HG03108 (cell line): Measurements from ENCODE around the gene WHRN.

Experiments
- ATAC-seq: cut with Tn5 transposase; IDR thresholded peaks from one replicate; pipeline ENCODE4 v1.9.1; 2021; ENCODE audit warnings: moderate library complexity; ENCODE audit not compliant: unreplicated experiment

The WHRN gene

DNA sequence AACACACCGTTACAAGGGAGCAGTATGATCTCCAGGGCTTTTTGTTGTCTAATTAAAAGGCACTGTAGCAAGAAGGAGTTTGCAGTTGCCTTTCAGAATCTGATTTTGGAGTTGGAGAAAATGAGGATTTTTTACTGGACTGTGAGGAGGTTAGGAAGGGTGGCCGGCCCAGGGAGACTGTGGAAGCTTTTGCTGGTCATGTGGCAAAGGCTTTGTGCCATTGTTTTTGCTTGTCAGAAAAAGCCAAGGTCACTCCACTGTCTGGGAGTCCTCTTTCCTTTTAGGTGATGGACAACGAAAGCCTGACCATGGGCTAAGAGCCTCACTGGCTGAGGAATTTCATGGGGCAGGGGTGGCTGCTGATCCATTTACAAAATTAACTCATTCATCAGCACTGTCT, 10.3 kb upstream of the WHRN start:
- no peak for ATAC-seq

DNA sequence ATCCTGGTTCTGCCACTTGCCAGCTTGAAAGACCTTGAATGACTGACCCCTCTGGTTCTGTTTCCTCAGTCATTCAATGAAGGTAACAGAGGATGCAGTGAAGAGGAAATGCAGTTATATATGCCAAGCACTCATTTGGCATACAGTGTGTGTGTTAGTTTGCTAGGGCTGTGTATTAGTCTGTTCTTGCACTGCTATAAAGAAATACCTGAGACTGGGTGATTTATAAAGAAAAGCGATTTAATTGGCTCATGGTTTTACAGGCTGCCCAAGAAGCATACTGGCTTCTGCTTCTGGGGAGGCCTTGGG, 8.6 kb upstream of the WHRN start:
- ATAC-seq, result no peak

DNA sequence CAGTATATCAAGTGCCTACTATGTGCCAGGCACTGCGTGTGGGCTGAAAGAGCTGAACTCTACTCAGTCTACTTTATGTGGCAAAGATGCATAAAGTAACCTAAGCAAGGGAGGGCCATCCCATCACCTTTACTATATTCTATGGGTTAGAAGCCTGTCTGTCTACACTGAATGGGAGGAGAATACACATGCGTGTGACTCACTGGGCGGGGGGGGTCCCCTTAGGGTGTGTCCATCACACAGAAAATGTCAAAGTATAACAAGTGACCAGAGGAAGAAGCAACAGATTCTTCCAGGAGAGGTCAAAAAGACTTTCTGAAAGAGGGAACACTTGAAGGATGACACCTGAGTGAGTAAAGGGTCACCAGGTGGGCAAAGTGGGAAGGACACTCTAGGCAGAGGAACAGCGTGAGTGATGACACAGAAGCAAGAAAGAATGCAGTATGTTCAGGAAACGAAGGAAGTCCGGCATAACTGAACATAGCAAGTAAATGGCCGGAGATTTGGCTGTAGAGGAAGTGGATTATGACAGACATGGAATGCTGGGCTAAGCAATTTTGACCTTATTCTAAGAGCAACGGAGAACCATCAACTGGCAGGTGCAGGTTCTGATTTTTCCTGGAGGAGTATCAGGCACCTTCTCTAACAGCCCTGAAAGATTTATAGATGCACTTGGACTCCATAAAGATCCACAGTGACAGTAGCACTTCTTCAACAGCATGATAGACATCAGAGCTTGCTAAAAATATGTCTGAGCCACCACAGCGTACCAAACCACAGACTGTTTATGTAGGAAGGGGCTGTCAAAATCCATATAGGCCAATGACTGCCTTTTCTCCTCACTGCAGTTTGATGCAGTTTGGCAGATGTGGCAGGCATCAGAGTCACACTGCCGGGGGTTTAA, 8.0 kb upstream of the WHRN start:
- ATAC-seq, result no peak

DNA sequence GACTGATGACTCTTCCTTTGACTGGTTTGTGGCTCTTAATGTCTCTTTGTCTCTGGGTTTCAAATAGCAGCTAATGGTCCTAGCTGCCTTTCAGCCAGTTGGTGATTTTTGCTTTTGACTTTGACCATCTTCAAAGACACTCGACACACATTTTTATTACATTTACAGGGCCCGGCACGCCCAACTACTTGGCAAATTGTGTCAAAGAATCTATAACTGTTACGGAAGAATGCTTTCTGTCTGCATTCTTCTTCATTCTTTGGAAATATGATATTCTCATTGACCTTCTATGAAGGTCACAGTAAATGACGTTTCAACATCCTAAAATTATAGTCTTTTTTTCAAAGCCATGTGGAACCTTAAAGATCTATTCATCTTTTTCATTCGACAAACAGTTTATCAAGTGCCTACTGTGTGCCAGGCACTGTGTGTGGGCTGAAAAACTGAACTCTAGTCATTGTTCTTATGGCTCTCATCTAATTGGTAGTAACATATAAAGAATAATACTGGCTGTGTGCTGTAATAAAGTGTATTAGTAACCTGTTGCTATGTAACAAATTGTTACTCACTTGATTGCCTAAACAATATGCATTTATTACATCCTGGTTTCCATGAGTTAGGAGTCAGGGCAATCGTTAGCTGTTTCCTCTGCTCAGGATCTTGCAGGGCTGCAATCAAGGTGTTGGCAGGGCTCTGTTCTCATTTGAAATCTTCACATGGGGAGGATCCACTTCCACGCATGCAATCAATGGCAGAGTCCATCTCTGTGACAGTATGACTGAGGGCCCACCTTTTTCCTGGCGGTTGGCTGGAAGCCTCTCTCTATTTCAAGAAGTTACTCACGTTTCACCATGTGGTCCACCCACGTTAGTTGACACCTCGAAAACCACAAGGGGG, 7.0 kb upstream of the WHRN start:
- ATAC-seq, result no peak

DNA sequence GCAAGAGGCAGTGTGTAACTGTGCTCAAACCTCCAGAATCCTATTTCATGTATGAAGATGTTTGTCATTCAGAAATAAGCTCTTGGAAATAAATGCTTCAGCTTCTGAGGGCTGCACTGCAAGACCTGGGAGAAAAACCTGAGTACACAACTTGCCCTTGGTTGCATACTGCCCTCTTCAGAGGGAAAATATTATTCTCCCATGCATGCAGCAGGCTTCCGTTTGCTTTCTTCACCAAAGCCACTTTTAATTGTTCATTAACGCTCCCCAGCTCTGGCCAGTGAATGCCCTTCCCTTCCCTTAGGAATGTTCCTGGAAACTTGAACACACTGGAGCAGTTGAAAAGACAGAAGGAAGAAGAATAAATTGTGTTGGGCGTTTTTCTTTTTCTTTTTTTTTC, 2.5 kb upstream of the WHRN start:
- no peak for ATAC-seq

DNA sequence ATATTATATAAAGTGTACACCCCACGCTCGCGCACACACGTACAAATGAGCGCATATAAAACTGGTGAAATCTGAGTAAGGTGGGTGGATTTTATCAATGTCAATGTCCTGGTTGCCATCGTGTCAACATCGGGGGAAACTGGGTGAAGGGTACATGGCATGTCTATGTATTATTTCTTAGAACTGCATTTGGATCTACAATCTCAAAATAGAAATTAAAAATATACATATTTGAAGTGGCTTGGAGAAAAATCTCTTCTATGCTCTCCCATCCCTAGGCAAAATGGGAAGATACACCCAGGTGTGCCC, 763 bp upstream of the WHRN start:
- ATAC-seq, result no peak

DNA sequence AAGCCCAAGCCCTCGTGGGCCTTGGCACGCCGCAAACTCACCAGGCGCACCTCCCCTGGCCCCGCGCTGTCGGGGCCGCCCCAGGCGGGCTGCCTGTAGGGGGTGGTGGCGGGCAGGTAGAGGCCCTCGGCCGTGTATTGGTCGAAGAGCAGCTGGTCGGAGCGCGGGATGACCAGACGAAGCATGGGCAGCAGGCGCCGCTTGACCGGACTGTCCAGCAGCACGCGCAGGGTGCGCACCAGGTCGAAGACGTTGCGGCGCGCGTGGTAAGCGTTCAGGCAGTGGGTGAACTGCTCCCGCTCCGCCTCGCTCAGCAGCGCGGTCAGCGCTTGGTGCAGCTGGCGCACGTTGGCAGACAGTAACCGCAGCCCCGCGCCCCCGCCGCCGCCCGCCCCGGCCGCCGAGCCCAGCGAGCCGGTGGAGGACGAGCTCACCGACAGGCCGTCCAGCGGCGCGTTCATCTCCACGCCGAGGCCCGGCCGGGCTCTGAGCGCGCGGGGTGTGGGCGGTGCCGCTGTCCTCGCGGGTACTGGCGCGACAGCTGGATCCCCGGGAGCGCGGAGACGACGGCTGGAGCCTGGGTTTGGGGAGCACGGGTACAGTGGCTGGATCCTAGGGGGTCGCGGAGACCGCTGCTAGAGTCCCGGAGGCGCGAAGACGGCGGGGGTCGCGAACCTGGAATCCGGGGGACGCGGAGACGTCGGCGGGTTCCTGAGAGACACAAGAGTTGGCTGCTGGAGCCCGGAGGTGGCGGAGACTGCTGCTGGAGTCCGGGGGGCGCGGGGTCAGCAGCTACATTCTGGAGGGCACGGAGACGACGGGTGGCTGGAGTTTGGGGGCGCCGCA, 709 bp downstream of the WHRN start:
- ATAC-seq, result no peak

DNA sequence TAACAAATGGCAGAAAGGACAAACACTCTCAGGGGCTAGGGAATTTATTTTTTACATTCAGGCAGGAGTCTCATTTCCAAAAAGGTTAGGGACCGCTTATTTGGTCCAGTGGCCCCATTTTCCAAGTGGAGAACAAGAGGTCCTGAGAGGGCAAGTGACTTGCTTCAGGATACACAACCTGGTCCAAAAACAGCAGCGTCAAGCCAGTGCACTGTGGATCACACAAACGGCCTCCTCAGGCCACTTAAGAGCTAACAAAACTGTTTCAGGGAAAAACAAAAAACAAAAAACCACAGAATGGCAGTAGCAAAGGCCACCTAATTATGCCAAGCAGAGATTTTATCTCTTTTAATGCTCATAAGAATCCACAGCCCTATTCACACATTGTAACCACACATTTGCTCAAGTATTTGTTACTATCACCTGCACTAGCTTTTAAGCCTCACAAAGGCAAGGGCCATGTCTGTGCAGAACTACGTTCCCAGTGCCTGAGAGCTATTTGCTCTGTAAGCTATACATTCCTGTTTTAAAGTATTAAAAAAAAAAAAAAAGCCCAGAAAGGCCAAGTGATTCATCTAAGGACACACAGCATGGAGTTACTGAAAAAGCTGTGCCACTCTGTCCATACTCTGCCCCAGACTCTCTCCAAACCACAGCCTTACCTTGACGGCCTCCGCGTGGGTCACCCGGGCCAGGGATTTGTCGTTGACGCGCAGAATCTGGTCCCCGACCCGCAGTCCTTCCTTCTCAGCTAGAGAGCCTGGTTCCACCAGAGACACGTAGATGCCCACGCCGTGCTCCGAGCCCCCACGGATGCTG, 1.5 kb downstream of the WHRN start:
- no peak for ATAC-seq

DNA sequence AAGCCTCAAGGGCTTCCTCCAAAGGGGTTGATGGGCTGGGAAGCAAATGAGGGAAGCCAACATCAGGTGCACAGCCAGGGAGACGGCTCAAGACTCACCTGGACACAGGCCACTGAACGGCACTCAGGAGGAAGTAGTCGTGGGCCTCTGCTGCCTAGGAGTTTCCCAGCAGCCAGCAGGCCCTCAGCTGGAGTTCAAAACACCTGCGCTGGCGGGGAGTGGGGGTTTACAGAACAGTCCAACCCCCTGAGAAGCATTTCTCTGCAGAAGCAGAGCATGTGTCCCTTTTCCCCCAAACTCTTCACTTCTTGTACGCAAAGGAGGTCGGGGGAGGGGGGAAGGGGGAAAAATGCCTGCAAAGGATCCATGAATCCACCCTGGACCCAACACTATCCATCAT, 2.3 kb downstream of the WHRN start:
- no peak for ATAC-seq

DNA sequence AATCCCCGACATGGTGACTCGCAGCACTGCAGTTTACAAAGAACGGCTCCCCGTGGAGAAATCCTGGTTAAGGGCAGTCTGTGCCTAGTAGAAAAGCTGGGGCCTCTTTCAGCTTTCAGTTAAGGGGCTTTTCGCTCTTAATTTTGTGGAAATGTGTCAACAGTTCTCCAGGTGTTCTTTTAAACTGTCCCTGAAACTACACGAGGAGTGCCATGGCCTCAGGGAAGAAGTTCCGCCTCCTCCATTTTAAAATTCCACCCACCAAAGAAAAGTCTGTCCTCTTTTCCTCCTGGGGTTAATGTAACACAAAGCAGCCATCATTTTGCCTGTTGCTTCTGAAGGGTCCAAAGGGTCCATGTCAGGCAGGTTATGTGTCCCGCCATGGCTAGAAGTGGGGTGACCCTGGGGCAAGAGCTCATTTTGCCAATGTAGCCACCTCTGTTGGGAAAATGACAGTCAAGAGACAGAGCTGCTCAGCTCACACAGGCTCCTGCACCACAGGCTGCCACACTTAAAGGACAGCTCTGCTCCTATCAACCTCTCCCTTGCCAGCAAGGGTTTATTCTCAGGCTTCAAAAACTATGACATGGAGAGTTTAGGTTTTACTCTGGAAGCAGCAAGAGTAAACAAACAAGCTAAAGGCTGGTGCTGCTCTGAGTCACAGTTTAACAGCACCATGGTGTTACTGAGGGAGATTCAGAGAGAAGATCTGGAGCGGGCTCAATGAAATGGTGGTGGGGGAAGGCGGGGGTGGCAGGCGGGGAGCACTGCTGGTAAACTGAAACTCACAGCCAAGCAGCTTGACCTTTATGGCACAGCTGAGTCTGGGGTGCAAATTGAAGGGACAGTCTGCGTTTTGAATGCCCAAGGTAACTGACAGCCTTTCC, 3.2 kb downstream of the WHRN start:
- ATAC-seq, result no peak

DNA sequence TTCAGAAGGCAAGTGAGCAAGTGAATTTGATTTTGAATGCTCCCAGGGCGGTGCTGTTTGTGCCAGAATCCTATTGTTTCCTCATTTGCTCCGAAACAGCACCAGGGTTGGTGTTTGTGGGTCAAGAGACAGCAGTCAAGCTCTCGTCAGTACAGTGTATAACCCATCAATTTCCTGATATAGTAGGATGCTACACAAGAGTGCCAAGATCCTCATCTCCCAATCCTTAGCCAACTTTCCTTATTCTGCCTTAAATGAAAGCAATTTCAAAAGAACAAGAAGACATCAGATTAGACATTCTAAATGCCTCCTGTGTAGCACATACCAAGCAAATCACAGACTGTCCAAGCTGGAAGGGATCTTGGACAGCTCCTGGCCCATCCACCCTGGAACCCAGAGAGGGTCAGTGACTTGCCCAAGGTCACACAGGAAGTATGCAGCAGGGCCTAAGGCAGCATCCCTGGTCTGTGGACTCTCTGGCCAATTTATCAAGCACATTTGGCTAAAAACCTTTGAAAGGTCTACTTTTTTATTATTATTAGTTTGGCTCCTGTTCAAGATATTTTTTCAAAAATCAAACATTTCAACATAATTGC, 4.5 kb downstream of the WHRN start:
- no peak for ATAC-seq

DNA sequence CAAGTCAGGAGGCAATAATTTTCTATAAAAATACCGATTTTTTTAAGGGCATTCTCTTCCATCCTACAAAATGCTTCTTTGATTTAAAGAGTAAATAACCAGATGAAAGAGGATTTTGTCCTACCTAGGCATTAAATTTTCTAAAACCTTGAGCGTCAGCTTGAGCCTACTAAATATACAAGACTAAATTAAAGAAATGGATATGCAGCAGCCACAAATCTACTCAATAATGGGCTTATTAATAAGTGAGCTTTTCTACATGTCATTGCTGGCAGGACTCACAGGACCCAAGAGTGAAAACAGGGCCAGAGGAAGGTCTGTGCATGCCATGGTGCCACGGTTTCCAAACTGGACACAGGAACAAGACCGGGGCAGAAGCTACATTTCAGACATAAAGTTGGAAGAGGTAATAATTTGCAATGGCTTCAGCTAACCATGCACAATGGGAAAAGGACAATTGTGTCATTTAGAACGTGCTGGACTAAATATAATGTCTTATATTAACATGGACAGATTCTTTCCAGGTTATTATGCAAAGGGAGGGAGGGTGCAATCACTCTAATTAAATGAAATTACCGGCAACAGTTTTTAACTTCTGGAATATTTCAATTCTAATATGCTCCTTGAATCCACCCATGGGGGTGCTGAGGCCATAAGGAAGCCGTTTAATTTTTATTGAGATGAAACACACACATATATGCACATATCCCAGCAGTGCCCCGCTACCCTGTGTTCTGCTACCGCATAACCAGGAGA, 5.2 kb downstream of the WHRN start:
- no peak for ATAC-seq

DNA sequence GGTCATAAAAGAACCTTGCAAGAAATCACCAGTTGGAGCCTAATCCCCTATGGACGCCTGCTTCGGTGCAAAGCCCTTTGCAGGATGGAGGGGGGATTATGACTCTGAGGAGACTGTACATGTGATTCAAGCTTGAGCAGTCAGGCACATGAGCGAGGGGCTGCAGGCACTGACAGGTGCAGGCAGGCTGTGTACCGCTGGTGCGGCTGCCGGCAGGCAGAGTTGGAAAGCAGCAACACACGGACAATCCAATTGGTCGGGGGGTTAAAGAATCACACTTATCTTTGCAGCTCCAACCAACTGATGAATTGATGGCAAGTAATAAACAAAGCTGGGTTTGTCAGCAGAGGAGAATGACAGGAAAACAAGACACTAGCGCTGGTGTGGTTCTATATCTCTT, 5.7 kb downstream of the WHRN start:
- no peak for ATAC-seq

DNA sequence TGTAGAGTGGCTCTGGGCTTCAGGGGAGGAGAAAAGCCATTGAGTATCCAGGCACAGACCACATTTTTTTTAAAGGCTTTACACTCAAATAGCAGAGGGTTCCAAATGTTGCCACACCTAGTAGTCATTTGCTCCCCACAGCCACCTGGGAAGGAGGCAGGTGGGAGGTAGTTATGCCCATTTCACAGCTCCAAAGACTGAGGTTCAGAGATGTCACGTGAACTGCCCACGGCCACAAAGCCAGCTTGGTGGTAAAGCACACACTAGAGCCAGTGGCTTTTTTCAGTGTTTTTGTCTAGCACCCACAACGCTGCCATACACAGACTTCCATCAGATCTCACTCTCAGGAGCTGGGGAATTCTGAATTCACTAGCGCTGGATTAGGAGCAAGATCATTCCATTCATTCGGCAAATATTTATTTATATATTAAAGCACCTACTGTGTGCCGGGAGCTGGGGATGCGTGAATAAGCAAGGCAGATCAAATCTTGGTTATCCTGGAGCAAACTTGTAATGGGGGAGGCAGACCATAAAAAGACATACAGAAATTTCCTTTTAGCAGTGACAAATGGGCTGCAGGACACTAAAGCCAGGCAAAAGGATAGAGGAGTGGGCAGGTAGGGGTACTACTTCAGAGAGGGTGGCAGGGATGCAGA, 7.4 kb downstream of the WHRN start:
- no peak for ATAC-seq

DNA sequence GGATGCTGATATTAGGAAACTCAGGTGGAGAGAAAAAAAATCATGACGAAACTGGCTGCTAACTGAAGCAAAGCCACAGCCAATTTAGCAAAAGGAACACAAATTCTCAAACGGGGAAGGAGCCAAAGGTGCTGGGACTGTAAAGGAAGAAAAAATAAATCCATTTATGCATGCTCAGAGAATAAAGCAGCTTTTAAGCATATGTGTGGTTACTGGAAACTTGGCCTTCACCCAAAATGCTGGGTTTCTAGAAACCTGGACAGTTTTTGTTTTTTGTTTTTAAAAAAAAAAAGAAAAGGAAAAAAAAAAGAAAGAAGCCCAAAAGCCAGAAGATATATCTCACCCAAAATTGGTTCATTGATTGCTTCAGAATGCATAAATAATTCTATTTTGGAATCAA, 8.0 kb downstream of the WHRN start:
- ATAC-seq, result no peak

DNA sequence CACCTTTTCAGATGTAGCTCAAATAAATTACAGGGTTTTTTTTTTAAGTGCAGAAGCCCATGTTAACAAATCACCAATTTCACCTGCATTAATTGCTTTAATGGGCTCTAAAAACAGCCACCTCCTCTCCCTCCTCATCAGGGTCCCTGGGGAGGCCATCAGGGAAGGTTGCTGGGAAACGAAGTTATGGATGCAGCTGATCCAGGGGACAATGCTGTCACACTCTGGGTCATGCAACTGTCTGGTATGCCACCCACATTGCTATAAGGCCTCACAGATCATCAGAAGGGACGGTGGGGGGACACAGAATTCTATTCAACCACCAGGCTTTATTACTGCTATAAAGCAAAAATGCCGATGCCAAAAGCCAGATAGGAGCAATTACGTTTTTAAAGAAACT, 9.3 kb downstream of the WHRN start:
- ATAC-seq, result no peak

DNA sequence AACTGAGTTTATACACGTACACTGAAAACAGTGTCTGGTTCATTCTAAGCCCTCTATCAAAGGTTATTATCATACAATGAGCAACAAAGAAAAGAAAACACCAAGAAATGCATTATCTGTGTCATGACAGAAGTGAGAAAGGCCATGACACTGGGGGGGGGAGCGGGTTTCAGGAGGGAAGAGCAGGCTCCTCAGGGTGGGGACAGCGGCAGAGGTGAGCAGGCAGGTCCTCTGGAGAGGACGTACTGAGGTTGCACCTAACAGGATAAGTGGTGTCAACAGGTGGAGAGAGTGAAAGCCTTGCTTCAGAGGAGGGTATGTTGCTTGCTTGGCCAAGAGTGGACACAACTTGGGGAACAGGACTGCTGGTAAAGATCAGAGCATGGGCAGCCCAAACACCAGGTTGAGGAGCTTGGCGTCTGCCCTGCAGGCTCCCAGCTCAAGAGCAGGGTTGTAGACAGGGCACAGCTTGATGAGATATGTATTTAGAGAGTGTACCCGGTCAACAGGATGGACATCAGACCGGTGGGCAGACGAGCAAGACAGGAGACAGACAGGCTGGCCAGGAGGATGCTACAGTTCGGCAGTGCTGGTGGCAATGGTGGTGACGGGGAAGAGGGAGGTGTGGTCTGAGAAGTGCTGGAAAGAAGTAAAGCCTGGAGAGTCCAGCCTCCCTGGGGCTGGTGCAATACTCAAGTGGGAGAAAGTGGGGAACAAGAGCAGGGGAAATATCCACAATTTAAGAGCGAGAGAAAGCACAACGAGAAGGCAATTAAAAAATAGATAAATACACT, 10.3 kb downstream of the WHRN start:
- ATAC-seq, result no peak
